SK-MEL-5 (cell line): ENCODE data around the gene ATF6. TPM values are rescaled to one million over a fixed set of nuclear protein-coding genes. Genes with fewer than 3 reads are reported as not detected.
A peak's percentile ranks its signal among the peaks of the same experiment; 100 is the strongest.
"Not testable (repeated sequence)": the region's sequence is repeated elsewhere in the genome, so short reads cannot be mapped to it uniquely, and the experiment has no call there.

Experiments used
- DNase-seq: peaks from one replicate; pipeline ENCODE4 v3.0.0-alpha.2; 2016; ENCODE audit warnings: low read depth, low spot score
- in situ Hi-C: cut with HindIII; loops from 2 replicates; pipeline ENCODE4 v1.10.0; 2016; ENCODE audit warnings: low sequenced_read_pairs, high pct_unique_total_duplicates, low pct_unique_long_range_greater_than_20kb
- polyA plus RNA-seq, 2 experiments: library from polyadenylated mRNA; depleted of rRNA; stranded (reverse); fragments of >200 nt; gene quantifications; 2 replicates each; pipeline ENCODE4 v1.2.3, GENCODE V29; 2015
- total RNA-seq: library from RNA; depleted of rRNA; stranded (reverse); fragments of >200 nt; shearing (Covaris generic); gene quantifications from 2 replicates; pipeline ENCODE4 v1.2.3, GENCODE V29; 2014; rRNA removed

The ATF6 gene, protein sequence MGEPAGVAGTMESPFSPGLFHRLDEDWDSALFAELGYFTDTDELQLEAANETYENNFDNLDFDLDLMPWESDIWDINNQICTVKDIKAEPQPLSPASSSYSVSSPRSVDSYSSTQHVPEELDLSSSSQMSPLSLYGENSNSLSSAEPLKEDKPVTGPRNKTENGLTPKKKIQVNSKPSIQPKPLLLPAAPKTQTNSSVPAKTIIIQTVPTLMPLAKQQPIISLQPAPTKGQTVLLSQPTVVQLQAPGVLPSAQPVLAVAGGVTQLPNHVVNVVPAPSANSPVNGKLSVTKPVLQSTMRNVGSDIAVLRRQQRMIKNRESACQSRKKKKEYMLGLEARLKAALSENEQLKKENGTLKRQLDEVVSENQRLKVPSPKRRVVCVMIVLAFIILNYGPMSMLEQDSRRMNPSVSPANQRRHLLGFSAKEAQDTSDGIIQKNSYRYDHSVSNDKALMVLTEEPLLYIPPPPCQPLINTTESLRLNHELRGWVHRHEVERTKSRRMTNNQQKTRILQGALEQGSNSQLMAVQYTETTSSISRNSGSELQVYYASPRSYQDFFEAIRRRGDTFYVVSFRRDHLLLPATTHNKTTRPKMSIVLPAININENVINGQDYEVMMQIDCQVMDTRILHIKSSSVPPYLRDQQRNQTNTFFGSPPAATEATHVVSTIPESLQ
- total RNA-seq: 35.2 and 38.8 TPM in 2 replicates
- 28.3 and 37.7 TPM in 2 replicates for polyA plus RNA-seq (2015; cell fraction: cytosol; rRNA removed)
- 7.4 and 10.5 TPM in 2 replicates for polyA plus RNA-seq (2015; cell fraction: nucleus; rRNA removed)

DNA sequence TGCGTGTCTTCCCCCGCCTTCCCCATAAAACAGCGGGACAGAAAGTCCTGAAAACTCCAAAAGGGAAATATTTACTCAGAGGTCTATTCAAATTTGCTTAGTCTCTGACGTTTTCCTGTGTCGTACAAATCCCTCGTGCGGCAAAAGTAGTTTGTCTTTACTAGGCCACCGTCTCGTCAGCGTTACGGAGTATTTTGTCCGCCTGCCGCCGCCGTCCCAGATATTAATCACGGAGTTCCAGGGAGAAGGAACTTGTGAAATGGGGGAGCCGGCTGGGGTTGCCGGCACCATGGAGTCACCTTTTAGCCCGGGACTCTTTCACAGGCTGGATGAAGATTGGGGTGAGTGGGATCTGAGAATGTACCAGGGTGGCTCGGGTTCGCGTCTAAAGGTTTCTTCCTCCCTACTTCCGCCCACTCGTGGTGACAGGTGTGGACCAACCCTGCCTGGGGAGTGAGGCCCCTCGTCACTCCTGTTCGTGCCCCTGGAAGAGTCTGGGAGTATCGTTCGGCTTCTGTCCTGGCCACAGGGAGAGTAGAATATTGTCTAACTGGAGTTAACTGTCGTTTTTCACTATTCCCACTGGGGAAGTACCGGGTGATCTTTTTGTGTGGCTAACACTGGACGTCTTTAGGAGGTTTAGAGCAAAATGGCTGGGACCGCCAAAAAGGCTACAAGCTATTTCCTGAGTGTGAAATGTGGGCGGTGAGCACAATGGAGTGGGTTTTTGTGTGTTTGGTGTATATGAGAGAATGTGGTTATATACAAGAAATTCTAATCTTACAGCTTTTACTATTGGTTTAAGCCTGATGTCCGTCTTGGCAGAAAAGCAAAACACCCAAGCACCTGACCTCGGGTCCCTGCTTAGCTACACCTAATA, at the start of gene ATF6:
TSS of gene ATF6 (plus strand) at position 219 of the 880 bp plus-strand sequence. CDS start at position 260, 41 bp downstream.
- in situ Hi-C loops: no loop called here
- DNase-seq: peak; percentile 93

DNA sequence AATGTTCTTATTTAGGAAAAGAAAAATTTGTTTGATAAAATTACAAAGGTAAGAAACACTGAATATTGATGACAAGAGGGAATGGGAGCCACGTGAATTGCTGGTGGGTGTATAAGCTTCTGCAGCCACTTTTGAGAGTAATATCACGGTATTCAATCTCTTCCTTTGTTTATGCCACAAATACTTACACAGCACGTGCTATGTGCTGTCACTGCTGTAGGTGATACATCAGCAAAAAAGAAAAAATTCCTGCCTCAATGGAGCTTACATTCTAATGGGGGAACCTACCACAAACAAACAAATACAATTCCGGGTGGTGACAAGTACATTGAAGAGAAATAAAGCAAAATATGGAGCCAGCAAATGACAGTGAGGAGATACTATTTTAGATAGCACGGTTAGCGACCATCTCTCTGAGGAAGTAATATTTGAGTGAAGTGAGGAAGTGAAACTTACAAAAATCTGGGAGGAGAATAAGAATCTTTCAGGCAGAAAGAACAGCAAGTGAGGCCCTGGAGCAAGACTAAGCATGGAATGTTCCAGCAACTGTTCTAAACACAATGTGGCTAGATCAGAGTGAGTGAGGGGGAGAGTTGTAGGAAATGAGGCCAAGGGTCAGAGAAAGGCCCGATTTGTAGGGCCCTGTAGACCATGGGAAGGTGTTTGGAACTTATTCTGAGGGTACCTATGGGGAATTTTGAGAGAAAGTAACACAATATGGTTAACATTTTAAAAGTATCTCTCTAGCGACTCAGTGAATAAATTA, 47.4 kb upstream of the ATF6 start:
- in situ Hi-C loops: no loop called here

DNA sequence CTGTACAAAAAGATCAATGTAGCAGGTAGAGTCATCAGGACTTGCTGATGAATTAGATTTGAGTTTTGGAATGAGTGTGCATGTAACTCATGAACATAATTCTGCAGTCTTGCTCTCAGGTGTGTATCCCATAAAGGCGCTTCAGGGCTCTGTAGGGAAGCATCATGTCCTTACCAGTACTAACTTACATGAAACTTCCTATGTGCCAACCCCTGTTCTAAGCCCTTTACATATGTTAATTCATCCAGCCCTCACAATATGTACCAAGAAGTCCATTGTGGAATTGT, 46.9 kb upstream of the ATF6 start:
- in situ Hi-C loops: no loop called here
- DNase-seq: no peak

More for the DNA sequence above, 47.4 kb upstream of the ATF6 start:
- no peak for DNase-seq

DNA sequence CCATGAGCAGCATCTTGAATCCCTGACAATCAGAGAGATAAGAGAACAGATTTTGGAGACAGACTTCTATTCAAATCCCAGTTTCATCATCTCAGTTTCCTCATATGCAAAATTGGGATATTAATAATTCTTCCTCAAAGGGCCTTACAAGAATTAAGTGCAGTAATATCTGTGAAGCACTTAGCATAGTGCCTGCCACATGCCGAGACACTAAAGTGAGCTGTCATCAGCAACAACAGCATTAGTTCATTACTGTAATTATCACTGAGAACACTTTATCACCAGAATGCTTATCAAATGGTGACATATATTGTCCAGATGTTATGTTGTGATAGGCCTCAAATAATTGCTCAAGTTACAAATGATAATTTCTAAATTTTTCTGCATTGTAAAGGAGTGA, 45.7 kb upstream of the ATF6 start:
- in situ Hi-C loops: no loop called here

DNA sequence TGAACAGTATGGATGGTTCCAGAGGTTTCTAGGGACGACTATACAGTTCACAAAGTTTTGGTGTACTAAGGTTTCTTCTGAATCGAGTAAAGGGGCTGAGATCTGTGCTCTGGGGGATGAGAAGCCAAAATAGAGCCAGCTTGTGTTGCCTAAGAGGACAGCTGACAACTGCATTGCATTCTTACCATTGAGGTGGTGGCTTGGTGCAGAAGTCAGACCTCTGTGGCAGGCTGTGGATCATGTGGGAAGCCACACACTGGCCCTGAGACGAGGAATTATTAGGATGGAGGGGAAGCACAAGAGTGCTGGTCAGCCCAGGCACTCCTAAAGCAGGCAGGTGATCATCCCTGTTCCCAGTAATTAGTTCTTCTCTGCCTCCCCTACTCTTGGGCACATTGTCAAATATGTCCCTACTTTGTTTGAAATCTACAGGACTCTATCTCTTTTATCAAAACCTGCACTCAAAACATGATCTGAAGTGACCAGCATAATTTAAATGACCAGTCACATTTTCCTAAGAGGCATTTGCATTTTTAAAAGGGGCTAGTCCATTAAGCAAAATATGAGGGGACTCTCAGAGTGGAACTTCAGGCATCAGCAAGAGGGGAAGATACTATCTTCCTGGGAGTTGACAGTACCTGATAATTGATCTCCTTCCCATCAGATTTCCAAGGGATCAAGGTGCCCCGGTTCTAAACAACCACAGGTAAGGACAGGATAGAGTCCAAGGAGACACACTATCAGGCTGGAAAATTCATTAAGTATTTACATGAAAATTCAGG, 45.0 kb upstream of the ATF6 start, which contains the start of gene FCRLB:
TSS of gene FCRLB (plus strand) at position 589 of the 782 bp plus-strand sequence. CDS start 1,129 bp downstream, outside the sequence.
- DNase-seq: no peak
- in situ Hi-C loops: no loop called here

More for the DNA sequence above, 45.7 kb upstream of the ATF6 start:
- DNase-seq: no peak

DNA sequence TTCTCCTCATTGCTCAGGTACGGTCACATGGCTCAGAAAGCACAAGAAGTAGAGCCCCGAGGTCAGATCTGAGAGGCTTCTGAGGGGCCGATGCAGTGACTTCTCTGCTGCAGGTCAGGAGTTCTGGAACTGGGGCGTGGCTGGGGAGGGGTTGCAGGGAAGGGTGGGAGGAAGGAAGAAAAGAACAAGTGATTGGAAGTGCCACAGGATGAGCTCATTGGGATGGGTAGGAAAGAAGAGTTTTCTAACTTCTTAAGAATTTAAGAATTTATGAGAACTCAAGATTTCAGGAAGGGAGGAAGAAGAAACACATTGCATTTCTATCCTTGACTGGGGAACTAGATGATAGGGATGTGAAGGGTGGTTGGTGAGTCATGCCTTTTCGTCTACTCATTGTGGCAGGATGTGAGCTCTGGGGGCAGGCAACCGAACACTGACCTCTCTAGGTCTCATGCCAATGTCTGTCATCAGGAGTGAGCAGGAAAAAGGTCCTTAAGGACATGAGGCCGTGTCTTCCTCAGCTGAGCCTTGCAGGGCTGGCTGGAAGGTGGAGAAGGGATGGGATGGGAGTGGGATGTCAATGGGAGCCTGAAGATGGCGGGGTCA, 44.3 kb upstream of the ATF6 start:
- in situ Hi-C loops: no loop called here
- peak; percentile 33 for DNase-seq

- DNase-seq: no peak
- in situ Hi-C loops: no loop called here
Measured at GRCh38 chr1:161722406-161722805, 43.7 kb upstream of the ATF6 start.

DNA sequence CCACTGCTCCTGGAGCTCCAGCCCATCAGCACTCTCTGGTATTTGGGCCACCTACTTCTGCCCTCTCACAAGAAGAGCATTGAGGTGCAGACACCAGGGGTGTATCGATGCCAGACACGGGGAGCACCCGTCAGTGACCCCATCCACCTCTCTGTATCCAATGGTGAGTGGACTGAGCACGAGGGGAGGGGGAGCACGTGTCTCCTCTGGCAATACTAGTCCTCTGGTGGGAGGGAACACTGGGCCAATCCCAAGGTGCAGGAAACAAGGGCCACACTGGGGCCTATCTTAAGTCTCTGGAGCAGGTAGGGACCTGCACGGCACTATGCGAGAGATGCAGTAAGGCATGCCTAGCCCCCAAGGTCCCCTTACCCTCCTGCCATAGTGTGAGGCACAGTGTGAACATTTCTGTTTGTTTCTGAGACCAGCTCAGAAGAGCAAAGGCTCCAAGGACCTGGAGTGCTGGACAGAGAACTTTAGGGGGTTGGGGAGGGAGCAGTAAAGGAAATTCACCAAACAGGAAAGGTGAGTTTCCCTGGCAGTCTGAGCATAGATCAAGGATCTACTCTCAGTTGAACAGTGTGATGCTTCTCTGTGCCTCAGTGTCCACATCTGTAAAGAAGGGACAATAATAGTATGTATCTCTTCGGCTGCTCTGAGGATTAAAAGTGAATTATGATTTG, 42.5 kb upstream of the ATF6 start:
- no peak for DNase-seq
- in situ Hi-C loops: no loop called here

DNA sequence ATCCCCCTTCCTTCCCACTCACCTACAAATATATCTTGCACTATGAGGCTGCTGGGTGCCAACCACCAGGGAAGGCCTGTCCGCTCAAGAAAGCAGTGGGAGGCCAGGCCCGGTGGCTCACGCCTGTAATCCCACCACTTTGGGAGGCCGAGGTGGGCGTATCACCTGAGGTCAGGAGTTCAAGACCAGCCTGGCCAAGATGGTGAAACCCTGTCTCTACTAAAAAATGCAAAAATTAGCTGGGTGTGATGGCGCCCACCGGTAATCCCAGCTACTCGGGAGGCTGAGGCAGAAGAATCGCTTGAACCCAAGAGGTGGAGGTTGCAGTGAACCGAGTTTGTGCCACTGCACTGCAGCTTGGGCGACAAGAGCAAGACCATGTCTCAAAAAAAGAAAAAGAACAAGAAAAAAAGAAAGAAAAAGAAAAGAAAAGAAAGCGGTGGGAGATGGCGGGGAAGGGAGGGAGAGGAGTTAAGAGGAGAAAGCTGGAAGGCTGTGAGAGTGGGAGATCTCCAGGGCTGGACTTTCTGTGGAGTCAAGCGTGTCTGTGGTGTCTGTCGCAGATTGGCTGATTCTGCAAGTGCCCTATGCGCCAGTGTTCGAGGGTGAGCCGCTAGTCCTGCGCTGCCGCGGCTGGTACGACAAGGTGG, 40.7 kb upstream of the ATF6 start:
- DNase-seq, in situ Hi-C loops: not testable (repeated sequence)

- DNase-seq: peak; percentile 52
- in situ Hi-C loops: no loop called here
Measured at GRCh38 chr1:161725908-161726472, 40.1 kb upstream of the ATF6 start.

DNA sequence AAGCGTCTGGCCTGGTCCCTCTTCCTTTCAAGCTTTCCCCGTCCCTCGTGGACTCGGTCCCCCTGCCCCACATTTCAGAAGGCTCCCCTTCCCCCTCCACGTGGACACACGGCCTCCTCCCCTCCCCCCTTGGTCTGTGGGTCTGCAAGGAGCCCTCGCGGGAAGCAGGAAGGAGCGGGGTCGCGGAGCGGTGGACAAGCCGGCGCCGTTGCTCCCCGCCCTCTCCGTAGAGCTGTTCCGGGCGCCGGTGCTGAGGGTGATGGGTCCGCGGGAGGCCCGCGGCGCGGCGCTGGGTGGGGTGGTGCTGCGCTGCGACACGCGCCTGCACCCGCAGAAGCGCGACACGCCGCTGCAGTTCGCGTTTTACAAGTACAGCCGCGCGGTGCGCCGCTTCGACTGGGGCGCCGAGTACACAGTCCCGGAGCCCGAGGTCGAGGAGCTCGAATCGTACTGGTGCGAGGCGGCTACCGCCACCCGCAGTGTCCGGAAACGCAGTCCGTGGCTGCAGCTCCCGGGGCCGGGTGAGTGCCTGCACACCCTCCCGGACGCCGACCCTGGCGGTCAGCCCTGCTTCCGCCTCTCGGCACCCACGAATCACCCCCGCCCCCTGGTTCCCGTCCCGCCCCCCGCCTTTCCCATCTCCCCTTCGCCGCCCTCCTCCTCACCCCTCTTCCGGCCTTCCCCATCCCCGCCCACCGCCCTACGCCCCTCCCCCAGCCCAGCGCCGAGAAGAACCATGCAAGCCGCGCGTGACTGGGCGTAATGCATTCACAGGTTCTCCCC, 39.5 kb upstream of the ATF6 start:
- in situ Hi-C loops: no loop called here
- DNase-seq: peak; percentile 95

- in situ Hi-C loops: no loop called here
Measured at GRCh38 chr1:161727256-161727924, 38.7 kb upstream of the ATF6 start.

GRCh38 chr1:161728376-161729226, 37.5 kb upstream of the ATF6 start:
- in situ Hi-C loops: no loop called here
- DNase-seq: no peak

More at GRCh38 chr1:161727256-161727924, 38.7 kb upstream of the ATF6 start:
- peak; percentile 38 for DNase-seq
